GM21381 (cell line): ENCODE data around the gene TUBB3.
"Not testable (repeated sequence)": the region's sequence is repeated elsewhere in the genome, so short reads cannot be mapped to it uniquely, and the experiment has no call there.

Experiments
- ATAC-seq: cut with Tn5 transposase; IDR thresholded peaks from one replicate; pipeline ENCODE4 v1.9.1; 2021; ENCODE audit warnings: mild to moderate bottlenecking, moderate library complexity; ENCODE audit not compliant: unreplicated experiment

TUBB3 gene

DNA sequence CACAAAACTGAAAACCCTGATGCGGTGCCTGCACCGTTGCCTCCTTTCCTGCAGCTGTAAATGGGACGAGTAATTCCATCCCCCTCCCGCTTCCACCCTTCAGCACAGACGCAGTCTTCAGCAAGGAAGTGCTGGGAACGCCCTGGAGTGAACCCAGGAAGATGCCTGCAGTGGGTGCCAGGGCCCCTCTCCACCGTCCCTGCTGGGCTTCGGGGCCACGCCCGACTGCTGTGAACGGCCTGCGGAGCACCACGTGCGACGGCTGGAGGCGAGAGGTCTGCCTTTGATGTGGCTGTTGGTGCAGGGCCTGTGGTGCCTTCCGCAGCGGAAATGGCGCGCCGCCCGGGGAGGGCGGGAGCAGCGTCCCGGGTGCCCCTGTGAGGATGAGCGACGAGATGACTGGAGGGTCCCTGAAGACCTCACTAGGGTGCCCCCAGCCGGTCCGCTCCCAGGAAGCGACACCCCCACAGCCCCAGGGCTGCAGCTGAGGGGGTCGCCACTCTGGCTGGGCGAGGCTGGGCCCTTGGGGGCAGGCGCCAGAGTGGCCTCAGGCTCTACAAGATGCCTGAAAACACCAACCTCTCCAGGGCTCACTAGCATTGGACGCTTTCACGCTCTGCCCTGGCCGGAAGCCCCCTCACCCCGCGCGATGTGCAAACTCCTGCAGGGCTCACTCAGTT lies 5.2 kb upstream of the TUBB3 start:
- ATAC-seq: peak; percentile 82

DNA sequence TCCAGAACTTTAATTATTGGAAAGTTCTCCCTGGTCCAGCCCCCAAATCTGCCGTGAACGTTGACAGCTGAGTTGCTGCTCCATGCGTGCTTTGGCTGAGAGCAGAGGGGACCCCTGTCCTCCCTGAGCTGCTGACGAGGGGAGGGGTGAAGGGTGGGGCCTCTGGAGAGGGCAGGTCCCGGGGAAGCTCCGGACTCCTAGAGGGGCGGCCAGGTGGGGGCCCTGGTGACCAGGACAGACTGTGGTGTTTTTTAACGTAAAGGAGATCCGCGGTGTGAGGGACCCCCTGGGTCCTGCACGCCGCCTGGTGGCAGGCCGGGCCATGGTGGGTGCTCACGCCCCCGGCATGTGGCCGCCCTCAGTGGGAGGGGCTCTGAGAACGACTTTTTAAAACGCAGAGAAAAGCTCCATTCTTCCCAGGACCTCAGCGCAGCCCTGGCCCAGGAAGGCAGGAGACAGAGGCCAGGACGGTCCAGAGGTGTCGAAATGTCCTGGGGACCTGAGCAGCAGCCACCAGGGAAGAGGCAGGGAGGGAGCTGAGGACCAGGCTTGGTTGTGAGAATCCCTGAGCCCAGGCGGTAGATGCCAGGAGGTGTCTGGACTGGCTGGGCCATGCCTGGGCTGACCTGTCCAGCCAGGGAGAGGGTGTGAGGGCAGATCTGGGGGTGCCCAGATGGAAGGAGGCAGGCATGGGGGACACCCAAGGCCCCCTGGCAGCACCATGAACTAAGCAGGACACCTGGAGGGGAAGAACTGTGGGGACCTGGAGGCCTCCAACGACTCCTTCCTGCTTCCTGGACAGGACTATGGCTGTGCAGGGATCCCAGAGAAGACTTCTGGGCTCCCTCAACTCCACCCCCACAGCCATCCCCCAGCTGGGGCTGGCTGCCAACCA lies 4.4 kb upstream of the TUBB3 start, which contains the start of gene MC1R:
MC1R (plus strand) TSS at position 410 of the 895 bp plus-strand sequence; CDS start at position 807, 397 bp downstream.
- no peak for ATAC-seq

DNA sequence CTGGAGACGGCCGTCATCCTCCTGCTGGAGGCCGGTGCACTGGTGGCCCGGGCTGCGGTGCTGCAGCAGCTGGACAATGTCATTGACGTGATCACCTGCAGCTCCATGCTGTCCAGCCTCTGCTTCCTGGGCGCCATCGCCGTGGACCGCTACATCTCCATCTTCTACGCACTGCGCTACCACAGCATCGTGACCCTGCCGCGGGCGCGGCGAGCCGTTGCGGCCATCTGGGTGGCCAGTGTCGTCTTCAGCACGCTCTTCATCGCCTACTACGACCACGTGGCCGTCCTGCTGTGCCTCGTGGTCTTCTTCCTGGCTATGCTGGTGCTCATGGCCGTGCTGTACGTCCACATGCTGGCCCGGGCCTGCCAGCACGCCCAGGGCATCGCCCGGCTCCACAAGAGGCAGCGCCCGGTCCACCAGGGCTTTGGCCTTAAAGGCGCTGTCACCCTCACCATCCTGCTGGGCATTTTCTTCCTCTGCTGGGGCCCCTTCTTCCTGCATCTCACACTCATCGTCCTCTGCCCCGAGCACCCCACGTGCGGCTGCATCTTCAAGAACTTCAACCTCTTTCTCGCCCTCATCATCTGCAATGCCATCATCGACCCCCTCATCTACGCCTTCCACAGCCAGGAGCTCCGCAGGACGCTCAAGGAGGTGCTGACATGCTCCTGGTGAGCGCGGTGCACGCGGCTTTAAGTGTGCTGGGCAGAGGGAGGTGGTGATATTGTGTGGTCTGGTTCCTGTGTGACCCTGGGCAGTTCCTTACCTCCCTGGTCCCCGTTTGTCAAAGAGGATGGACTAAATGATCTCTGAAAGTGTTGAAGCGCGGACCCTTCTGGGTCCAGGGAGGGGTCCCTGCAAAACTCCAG lies 3.4 kb upstream of the TUBB3 start:
- no peak for ATAC-seq

DNA sequence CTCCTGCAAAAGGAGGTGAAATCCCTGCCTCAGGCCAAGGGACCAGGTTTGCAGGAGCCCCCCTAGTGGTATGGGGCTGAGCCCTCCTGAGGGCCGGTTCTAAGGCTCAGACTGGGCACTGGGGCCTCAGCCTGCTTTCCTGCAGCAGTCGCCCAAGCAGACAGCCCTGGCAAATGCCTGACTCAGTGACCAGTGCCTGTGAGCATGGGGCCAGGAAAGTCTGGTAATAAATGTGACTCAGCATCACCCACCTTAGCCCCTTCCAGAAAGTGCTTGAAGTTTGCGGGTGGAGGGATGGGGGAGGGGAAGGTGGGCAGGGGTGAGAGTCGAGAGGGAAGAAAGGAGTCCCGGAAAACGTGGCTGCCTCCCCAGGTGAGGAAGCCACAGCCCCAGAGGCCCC lies 2.4 kb upstream of the TUBB3 start:
- ATAC-seq: no peak

DNA sequence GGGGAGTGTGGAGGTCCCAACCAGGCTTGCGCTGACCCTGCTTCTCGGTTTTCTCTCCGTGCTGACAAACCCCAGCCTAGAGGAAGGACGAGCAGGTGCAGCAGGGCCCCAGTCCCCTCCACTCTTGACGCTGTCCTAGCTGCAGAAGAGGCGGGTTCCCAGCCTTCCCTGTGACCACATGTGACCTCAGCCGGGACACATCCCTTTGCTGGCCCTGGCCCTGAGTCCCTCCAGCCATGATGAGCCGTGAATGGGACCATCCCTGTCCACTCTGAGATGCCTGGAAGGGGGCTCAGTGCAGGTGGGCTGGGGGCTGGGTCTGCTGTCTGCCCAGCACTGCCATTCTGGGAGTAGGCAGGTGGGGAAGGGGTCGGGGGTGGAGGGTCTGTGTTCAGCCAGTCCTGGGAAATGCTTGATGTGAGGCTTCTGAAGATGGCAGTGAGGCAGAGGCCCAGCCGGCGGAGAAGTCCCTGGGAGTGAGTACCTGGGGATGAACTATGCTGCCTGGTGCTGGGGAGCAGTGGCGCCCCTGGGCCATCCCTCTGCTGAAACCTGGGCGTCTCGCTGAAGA lies 1.9 kb upstream of the TUBB3 start:
- no peak for ATAC-seq

DNA sequence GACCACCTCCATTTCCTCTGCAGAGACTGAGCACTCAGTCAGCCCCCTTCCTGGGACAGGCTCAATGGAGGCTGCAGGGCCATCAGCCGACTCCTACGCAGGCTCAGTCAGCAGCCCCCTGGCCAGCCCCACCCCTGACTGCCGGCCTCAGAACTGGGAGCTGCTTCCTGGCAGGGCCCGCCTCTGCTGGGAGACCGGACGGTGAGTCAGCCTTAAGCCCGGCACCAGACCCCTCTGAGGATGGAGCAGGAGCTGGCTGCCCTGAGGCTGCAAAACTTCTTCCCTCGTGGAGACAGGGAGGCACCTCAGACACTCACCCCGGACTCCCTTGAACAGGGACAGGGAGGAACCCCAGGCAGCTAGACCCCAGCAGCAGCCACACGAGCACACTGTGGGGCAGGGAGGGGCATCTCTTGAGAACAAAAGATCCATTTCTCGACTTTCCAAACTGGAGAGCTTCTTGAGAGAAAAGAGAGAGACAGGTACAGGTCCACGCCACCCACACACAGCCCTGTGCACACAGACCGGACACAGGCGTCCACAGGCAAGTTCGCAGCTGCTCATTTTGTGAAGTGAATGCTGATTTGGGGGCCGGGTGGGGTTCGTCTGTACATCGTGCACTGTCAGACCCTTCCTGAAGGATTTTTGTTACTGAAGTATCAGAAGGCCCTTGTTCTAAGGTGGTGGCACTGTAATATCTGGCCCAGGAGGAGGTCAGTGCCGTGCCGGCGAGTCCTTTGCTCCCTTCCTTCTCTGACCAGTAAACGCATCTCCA lies 1.3 kb upstream of the TUBB3 start:
- no peak for ATAC-seq

DNA sequence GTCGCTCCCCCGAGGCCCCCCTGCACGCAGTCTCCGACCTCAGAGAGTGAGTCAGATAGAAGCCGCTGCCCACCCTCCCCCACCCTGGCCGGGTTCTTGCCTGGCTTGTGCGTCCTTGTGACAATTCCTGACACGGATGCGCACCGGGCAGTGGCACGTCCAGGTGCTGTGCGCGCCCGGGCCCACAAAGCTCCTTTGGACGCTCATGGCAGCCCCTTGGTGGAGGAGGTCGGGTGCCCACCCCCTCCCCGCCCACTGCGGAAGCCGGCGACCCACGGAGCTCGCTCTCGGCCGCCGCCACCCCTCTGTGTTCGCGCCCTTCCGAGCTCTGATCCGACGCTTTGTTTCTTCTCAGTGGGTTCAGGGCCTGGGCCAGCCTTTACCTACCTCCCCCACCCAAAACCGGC lies 662 bp upstream of the TUBB3 start:
- ATAC-seq: no peak

DNA sequence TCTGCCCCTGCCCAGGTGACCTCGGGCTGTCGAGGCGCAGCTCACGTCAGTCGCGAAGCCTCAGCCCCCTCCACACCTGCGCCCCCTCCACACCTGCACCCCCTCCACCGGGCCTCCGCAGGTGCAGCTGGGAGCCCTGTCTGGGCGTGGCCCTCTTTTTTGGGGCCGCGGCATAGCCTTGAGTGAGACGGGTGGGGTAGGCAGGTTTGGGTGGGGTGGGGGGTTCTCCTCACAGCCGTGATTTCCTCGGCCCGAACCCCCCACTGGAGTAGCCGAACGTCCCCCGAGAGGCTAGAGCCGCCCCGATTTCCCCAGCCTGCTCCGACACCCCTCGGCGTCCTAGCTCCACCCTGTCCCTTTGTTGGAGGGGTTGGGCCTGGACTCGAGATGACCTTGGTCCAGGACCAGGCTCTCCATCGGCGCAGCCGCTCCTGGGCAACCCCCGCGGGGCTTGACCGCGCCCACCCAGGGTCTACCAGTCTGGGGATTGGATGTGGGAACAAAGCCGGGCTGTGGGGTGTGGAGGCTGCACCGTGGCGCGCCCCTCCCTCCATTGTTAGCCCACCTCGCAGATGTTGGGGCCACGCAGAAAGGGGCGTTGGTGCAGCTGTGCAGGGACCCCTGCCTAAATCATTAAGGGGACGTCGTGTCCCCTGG lies 626 bp downstream of the TUBB3 start:
- no peak for ATAC-seq

DNA sequence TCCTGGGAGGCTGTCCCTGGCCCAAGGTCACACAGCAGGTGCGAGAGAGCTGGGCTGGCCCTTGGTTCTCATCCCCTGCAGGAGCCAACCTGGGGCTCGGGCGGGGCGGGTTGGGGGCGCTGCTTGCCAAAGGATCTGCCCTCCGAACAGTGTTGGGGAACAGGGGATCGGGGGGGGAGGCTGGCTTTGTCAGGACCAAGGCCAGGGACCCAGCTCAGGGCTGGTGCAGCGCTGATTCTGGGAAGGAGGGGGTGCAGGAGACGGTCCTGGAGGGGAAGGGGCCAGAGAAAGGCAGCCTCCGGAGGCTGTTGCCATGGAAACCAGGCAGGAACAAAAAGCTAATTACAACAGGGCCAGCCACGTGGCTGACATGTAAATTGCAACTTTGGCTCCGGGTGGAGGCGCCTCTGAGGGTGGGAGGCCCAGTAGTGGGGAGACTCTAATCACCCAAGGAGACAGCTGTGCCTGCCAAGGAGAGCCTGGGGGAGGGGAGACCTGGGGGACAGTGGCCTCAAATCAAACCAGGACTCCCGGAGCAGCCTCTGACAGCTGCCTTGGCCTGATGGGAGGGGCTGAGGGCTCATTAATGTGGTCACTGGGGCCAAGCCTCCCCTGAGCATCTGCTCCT lies 1.3 kb downstream of the TUBB3 start:
- no peak for ATAC-seq

DNA sequence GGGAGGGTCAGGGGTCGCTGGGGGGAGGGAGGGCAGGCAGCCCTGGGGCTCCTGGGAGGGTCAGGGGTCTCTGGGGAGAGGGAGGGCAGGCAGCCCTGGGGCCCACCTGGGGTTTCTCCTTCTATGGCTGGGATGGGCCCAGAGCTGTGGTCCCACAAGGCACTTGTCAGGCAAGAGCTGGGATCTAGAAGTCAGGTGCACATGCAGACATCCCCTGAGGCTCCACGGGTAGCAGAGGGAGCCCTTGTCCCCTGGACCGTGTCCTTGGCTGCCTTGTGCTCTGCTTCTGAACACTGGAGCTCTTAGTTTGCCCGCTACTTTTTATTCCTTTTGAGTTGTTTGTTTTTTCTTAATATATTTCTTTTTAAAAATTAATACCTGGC lies 1.8 kb downstream of the TUBB3 start:
- ATAC-seq: no peak

DNA sequence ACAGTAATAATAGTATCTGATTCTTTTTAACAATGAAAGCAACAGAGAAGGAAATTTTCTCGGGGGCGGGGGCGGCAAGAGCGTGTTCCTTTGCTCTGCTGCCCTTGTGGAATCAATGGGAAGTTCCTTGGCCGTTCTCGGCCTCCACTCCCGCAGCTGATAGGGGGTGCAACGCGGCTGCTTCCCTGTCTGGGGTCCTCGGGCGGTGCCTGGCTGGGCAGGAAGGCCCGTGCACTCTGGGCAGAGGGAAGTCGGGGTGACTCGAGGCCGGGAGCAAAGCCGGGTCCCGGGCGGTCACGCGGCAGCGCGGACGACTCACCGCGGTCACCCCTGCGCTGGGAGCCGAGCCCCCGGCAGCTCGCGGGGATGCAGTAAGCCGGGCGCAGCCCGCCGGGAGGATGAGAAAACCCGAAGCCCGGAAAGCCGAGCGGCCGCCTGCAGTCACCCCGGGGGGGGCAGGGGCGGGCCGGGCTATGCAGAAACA lies 2.5 kb downstream of the TUBB3 start:
- peak; percentile 27 for ATAC-seq

DNA sequence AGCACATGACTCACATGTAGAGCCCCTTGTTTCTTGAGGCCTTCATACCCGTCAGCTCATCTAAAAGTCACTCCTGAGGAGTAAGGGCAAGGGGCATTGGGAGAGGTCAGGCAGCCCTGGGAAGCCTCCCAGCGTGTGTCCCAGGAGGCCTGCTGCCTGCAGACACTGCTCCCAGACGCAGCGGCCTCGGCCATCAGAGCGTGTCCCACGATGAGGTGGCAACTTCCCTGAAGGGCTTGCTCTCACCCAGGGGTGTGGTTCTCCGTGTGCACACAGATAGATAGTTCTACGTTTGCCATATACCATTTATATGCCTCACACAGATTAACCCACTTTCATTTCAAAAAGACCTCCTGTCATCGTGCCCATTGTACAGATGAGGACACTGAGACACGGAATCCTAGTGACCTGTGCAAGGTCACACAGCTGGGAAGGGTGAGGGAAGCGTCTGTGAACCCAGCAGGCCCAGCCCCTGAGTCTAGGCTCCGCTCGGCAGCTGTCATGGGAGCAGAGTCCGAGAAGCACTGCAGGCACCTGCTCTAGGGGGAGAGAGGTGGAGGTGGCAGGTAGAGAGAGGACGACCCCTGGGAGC lies 8.3 kb downstream of the TUBB3 start:
- ATAC-seq: no peak

DNA sequence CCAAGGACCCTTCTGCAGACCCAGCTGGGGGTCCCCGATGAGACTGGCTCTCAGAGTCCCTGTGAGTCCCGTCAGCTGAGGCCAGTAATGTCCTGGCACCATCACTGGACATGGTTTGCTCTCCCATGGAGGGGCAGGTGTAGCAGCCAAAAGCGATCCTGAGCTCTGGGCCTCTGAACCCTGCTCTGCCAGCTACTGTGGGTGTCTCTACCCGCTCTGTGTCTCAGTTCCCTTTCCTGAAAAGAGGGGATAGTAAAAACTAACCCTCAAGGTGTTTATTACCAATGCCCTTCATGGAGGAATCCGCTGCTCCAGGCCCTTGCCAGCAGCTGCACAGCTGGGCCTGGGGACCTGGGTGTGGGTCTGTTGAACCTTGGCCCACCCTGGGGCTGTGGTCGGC lies 8.8 kb downstream of the TUBB3 start:
- no peak for ATAC-seq

DNA sequence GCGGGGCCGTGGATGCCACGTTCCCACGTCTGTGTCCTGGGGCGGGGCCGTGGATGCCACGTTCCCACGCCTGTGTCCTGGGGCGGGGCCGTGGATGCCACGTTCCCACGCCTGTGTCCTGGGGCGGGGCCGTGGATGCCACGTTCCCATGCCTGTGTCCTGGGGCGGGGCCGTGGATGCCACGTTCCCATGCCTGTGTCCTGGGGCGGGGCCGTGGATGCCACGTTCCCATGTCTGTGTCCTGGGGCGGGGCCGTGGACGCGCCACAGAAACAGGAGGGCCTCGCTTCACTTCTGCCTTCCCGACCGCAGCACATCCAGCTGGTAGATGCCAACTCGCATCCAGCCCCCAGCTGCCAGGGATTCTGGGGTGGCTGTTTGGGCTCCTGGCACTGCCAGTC lies 10.9 kb downstream of the TUBB3 start:
- not testable (repeated sequence) for ATAC-seq

DNA sequence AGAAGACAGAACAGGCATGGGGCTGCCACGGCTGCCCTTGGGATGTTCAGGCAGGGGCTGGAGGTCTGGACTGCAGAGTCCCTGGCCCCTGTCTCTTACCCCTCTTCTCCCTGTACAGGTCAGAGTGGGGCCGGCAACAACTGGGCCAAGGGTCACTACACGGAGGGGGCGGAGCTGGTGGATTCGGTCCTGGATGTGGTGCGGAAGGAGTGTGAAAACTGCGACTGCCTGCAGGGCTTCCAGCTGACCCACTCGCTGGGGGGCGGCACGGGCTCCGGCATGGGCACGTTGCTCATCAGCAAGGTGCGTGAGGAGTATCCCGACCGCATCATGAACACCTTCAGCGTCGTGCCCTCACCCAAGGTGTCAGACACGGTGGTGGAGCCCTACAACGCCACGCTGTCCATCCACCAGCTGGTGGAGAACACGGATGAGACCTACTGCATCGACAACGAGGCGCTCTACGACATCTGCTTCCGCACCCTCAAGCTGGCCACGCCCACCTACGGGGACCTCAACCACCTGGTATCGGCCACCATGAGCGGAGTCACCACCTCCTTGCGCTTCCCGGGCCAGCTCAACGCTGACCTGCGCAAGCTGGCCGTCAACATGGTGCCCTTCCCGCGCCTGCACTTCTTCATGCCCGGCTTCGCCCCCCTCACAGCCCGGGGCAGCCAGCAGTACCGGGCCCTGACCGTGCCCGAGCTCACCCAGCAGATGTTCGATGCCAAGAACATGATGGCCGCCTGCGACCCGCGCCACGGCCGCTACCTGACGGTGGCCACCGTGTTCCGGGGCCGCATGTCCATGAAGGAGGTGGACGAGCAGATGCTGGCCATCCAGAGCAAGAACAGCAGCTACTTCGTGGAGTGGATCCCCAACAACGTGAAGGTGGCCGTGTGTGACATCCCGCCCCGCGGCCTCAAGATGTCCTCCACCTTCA lies 11.7 kb downstream of the TUBB3 start:
- ATAC-seq: no peak

DNA sequence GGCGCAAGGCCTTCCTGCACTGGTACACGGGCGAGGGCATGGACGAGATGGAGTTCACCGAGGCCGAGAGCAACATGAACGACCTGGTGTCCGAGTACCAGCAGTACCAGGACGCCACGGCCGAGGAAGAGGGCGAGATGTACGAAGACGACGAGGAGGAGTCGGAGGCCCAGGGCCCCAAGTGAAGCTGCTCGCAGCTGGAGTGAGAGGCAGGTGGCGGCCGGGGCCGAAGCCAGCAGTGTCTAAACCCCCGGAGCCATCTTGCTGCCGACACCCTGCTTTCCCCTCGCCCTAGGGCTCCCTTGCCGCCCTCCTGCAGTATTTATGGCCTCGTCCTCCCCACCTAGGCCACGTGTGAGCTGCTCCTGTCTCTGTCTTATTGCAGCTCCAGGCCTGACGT lies 12.5 kb downstream of the TUBB3 start:
- not testable (repeated sequence) for ATAC-seq

DNA sequence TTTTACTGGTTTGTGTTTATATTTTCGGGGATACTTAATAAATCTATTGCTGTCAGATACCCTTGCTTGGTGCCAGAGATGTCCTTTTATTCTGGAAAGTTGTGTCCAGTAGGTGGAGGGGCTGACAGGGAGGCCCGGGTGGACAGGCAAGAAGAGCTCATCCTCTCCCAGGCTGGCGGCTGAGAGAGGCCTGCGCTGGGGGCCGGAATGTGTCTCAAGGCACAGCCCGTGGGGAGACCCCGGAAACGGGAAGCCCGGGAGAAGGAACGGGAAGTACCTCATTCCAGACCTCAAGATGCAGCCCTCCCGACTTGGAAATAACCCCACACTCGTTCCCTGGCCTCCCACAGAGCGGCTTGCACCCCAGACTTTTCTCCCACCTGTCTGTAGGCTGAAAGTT lies 12.9 kb downstream of the TUBB3 start:
- ATAC-seq: no peak

DNA sequence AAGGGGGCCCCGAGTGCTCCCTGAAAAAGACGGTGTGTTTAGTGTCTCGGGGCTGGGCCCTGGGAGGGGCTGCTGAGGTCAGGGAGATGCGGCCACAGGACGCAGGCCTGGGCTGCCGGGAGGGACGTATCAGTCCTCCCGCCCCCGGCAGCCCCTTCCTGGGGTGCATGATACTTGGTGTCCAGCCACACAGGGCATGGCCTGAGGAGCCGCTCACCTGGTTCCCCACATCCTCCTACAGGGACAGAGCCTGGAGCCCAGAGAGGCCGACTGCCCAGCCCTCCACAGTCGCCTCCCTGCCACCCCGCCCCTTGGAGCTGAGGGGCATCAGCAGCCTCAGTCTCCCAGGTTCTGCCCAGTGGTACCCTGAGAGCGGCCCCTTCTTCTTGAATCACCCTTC lies 13.4 kb downstream of the TUBB3 start:
- ATAC-seq: no peak
